AG09309 (cell line): ENCODE measurements around the gene SOBP.

ENCODE experiments used
- DNase-seq: peaks from one replicate; pipeline ENCODE4 v3.0.0-alpha.2; 2010; ENCODE audit warnings: low read depth
- H3K4me3 ChIP-seq: 2 replicates; pipeline ENCODE4 v1.5.1; 2011; ENCODE audit warnings: mild to moderate bottlenecking, low read depth, low read length, moderate library complexity; ENCODE audit not compliant: control insufficient read depth
- CTCF ChIP-seq: IDR thresholded peaks from 2 replicates; pipeline ENCODE4 v1.5.1; 2011; ENCODE audit warnings: mild to moderate bottlenecking, low read depth, low read length, inconsistent platforms; ENCODE audit not compliant: insufficient read depth, control insufficient read depth; ENCODE audit errors: missing control alignments

SOBP gene

DNA sequence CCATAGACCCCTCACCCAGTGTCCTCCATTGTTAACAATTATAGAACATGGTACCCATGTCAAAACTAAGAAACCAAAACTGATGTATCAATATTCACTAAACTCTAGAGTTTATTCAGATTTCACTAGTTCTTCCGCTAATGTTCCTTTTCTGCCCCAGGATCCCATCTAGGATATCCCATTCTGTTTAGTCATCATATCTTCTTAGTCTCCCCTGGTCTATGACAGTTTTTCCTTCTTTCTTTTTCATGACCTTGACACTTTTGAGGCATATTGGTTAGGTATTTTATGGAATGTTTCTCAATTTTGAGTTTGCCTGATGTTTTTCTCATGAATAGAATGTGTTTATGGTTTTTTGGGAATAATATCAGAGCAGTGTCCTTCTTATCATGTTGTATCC lies 187.5 kb downstream of the SOBP start:
- DNase-seq = no peak

GRCh38 chr6:107679457-107679856 lies 189.5 kb downstream of the SOBP start:
- DNase-seq = no peak
- H3K4me3 ChIP-seq = no peak overlapping the region
- no peak for TF ChIP-seq CTCF

More for the DNA sequence above, 187.5 kb downstream of the SOBP start:
- TF ChIP-seq CTCF = no peak
- H3K4me3 ChIP-seq = no peak overlapping the region

DNA sequence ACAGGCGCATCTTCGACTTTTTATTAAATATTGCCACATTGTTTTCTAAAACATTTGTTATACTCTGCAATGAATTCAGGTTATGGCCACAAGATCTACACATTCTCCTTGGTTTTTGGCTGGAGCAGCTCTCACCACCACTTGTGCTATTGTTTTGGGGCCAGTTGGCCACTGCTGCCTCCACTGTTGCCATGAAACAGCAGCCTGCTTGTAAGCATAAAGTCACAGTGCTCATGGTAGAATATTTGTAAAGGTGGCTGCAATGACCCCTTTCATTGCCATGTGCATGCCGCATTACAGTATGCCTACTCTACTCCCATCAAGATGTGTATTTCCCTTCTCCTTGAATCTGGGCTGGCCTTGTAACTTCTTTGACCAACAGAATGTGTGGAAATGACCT lies 192.8 kb downstream of the SOBP start:
- no peak for DNase-seq
- no peak overlapping the region for H3K4me3 ChIP-seq
- TF ChIP-seq CTCF = no peak

- TF ChIP-seq CTCF = no peak
- no peak overlapping the region for H3K4me3 ChIP-seq
- no peak for DNase-seq
These were observed 193.3 kb downstream of the SOBP start for GRCh38 chr6:107683183-107683582.

- DNase-seq = no peak
- no peak overlapping the region for H3K4me3 ChIP-seq
These were observed 195.1 kb downstream of the SOBP start for GRCh38 chr6:107684996-107685395.

DNA sequence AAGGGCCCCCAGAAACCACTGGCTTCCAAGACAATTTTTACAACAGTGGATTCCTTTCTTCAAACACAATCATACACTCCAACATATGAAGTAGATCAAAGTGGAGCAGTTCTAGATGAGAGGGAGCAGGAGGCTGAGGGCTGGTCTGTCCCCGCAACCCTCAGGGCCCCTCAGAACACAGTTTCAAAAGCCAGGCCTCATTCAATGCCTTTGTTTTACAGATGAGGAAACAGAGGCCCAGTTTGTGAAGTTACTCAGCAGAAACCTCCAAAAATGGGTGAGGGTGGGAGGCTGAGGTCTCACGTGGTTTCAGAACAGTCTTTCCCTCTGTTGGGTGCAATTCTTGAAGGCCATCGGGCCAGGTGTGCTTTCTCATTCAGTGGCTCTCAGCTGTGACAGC lies 199.3 kb downstream of the SOBP start:
- no peak overlapping the region for H3K4me3 ChIP-seq
- TF ChIP-seq CTCF = no peak
- DNase-seq = no peak

More at GRCh38 chr6:107684996-107685395, 195.1 kb downstream of the SOBP start:
- TF ChIP-seq CTCF = no peak

GRCh38 chr6:107689951-107690642 lies 200.2 kb downstream of the SOBP start:
- no peak for DNase-seq
- no peak overlapping the region for H3K4me3 ChIP-seq
- no peak for TF ChIP-seq CTCF
